Left ventricle myocardium inferior (tissue), 1 donor: ENCODE results near the gene GRIN3A. TPM values are rescaled to one million over a fixed set of nuclear protein-coding genes. Genes with fewer than 3 reads are reported as not detected.

Experiments
- DNase-seq: peaks from one replicate; pipeline ENCODE4 v3.0.0-alpha.2; 2020
- H3K27ac ChIP-seq: fragments of 200-600 bp; replicated peaks from 2 replicates; pipeline ENCODE4 v1.8.0; 2021
- H3K27me3 ChIP-seq: fragments of 200-600 bp; 2 replicates; pipeline ENCODE4 v1.8.0; 2021; ENCODE audit warnings: low read depth
- H3K36me3 ChIP-seq: fragments of 200-600 bp; 2 replicates; pipeline ENCODE4 v1.8.0; 2021
- H3K4me1 ChIP-seq: fragments of 200-600 bp; 2 replicates; pipeline ENCODE4 v1.8.0; 2021
- H3K4me3 ChIP-seq: fragments of 200-600 bp; 2 replicates; pipeline ENCODE4 v1.8.0; 2021; ENCODE audit warnings: mild to moderate bottlenecking, moderate library complexity
- H3K9me3 ChIP-seq: fragments of 200-600 bp; replicated peaks from 2 replicates; pipeline ENCODE4 v1.8.0; 2021
- CTCF ChIP-seq: fragments of 200-600 bp; IDR thresholded peaks from 2 replicates; pipeline ENCODE4 v1.8.0; 2021; ENCODE audit warnings: antibody characterized with exemption, mild to moderate bottlenecking, borderline replicate concordance
- intact Hi-C: fragments of 100-400 bp; cut with micrococcal nuclease; formaldehyde crosslinking; loops from one replicate; pipeline ENCODE4 v1.11.0; 2022
- total RNA-seq: library from RNA; stranded (reverse); fragmentation: NEBNext Ultra II Directional; extraction: Animal tissue kit (Norgen Biotek cat#: 25700); gene quantifications from one replicate; pipeline ENCODE4 v1.2.1, GENCODE V29; 2021
- donor health status: DM: no; HTN: yes; CAD: no; lungs with severe emphysema.

Gene GRIN3A
- total RNA-seq, 1 donor from 2014 or later, result 0.49 TPM

DNA sequence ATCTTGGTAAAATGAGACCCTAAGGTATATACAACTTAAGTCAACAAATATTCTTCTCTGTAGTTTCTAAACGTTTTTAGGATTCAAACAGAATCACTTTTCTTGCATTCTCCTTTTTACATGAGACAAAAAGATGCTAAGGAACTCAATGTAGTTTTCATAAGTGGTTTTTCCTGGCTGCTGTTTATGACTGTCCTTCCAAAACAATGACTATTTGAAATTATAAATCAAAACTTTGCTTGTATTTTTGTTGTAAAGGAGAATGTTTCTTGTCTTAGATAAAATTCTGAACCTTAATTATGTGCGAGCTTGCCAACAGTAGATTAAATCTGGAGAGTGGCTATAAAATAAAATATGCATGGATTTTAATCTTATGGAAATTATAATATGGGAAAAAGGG is 53.8 kb downstream of the GRIN3A start:
- DNase-seq, result no peak
- no peak overlapping the region for H3K27ac ChIP-seq
- no peaks in the 10 kb centered on the region for H3K27me3 ChIP-seq
- H3K9me3 ChIP-seq, result no peaks in the 10 kb centered on the region
- H3K36me3 ChIP-seq, result no peaks in the 10 kb centered on the region
- peaks cover 5% of the 10 kb centered on the region for H3K4me1 ChIP-seq
- no peak for TF ChIP-seq CTCF
- intact Hi-C loops, result no loop called here
- H3K4me3 ChIP-seq, result no peak overlapping the region

DNA sequence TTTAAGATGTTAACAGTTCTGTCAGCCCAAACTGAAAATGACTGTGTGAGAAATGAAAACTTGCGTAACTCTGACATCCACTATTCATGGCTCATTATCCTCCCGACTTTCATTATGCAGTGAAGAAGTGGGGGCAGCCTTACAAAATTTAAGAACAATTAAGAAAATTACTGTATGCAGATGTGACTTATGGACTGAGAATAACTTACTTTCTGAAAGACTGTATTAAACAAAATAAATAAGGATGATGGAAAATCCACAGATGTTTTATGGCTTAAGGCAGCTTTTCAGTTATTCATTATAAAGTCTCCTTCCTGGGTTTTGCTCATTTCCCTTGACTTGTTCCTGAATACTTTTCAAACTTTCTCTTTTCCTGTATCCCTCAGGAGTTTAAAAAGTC is 55.2 kb downstream of the GRIN3A start:
- Histone ChIP-seq H3K36me3 (no peaks in the 10 kb centered on the region), H3K9me3 (no peaks in the 10 kb centered on the region), H3K4me3 (no peak overlapping the region), H3K27ac (no peak overlapping the region), H3K27me3 (no peaks in the 10 kb centered on the region), H3K4me1 (no peaks in the 10 kb centered on the region)
- intact Hi-C loops, result no loop called here
- no peak for TF ChIP-seq CTCF
- no peak for DNase-seq

DNA sequence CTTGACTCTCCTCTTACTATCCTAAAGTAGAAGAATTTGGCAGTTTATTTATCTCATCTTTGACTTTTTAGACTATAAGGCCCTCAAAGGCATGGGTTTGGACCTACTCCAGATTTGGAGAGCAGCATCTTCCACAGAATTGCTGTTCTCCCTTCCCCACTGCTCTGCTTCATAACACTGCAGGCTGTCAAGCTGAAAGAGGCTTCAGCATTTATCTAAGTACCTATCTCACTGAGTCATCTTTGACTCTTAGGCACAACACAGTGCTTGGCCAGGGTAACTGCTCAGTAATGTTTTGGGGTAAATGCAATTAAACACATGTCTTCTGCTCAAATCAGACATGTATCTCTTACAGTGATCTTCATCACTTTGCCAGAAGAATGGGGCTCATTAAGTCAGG is 60.6 kb downstream of the GRIN3A start:
- no peaks in the 10 kb centered on the region for H3K4me1 ChIP-seq
- H3K27me3 ChIP-seq, result no peaks in the 10 kb centered on the region
- no peak overlapping the region for H3K4me3 ChIP-seq
- TF ChIP-seq CTCF, result no peak
- intact Hi-C loops, result no loop called here
- no peak for DNase-seq
- no peaks in the 10 kb centered on the region for H3K9me3 ChIP-seq
- H3K27ac ChIP-seq, result no peak overlapping the region
- H3K36me3 ChIP-seq, result no peaks in the 10 kb centered on the region

GRCh38 chr9:101675341-101675740 is 63.1 kb downstream of the GRIN3A start:
- H3K4me3 ChIP-seq, result no peak overlapping the region
- no peaks in the 10 kb centered on the region for H3K27me3 ChIP-seq
- no peaks in the 10 kb centered on the region for H3K36me3 ChIP-seq
- no peaks in the 10 kb centered on the region for H3K9me3 ChIP-seq
- intact Hi-C loops, result no loop called here
- no peaks in the 10 kb centered on the region for H3K4me1 ChIP-seq
- H3K27ac ChIP-seq, result no peak overlapping the region
- no peak for DNase-seq
- no peak for TF ChIP-seq CTCF

DNA sequence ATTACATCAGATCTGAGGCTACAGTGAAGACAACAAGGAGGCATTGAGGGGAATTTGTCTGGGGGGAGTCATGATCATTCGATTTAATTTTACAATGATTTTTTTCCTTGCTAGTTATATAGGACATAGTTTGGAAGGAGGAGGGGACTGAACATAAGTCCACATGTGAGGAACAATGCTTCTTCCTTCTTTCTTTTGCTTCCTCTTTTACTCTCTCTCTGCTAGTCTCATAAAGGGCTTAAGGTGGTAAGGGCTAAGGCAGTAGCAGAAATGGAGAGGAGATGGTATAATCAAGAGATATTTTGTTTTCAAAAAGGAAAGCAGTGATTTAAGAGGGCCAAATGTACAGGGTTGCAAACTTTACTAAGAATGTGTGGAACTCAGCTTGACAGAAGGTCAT is 64.3 kb downstream of the GRIN3A start:
- H3K27me3 ChIP-seq, result no peaks in the 10 kb centered on the region
- H3K36me3 ChIP-seq, result no peaks in the 10 kb centered on the region
- H3K9me3 ChIP-seq, result no peaks in the 10 kb centered on the region
- H3K27ac ChIP-seq, result no peak overlapping the region
- no peak for TF ChIP-seq CTCF
- intact Hi-C loops, result no loop called here
- DNase-seq, result no peak
- no peaks in the 10 kb centered on the region for H3K4me1 ChIP-seq
- H3K4me3 ChIP-seq, result no peak overlapping the region

DNA sequence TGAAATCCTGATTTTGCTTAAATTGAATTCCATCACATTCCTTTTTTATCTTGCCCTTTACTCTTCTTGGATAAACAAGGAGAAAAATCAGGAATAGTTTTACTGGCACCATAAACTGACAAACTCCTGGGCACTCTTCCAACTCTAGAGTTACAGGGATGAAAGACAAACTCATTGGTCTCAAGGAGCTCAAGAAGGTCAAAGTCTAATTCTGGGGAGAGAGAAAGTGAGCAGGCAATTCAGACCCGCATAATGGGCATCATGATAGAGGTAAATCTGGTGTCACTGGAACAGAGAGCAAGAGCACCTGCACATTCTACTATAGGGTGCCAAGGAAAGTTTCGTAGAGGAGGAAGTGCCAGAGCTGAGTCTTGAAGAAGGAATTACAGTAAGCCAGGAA is 64.8 kb downstream of the GRIN3A start:
- Histone ChIP-seq H3K27me3 (no peaks in the 10 kb centered on the region), H3K4me1 (no peaks in the 10 kb centered on the region), H3K36me3 (no peaks in the 10 kb centered on the region), H3K9me3 (no peaks in the 10 kb centered on the region), H3K27ac (no peak overlapping the region), H3K4me3 (no peak overlapping the region)
- no peak for TF ChIP-seq CTCF
- DNase-seq, result no peak
- intact Hi-C loops, result no loop called here
